H9 (cell line): ENCODE data around the gene TKTL1. TPM values are rescaled to one million over a fixed set of nuclear protein-coding genes. Genes with fewer than 3 reads are reported as not detected.

ENCODE experiments used
- DNase-seq: peaks from one replicate; pipeline ENCODE4 v3.0.0-alpha.2; 2017
- H2AFZ ChIP-seq: one replicate; pipeline ENCODE4 v1.6.1; 2013; ENCODE audit warnings: mild to moderate bottlenecking, low read length, control low read depth, moderate library complexity
- H2AK5ac ChIP-seq: 2 replicates; pipeline ENCODE4 v1.6.1; 2013; ENCODE audit warnings: low read length, control low read depth, mixed read lengths; ENCODE audit not compliant: insufficient read length
- H2BK120ac ChIP-seq: one replicate; pipeline ENCODE4 v1.6.1; 2013; ENCODE audit warnings: low read depth, mild to moderate bottlenecking, low read length, control low read depth, inconsistent platforms; ENCODE audit not compliant: poor library complexity, severe bottlenecking
- H2BK12ac ChIP-seq: 2 replicates; pipeline ENCODE4 v1.6.1; 2013; ENCODE audit warnings: low read length, control low read depth, mixed read lengths, low read depth; ENCODE audit not compliant: insufficient read length
- H2BK15ac ChIP-seq: 2 replicates; pipeline ENCODE4 v1.6.1; 2013; ENCODE audit warnings: low read depth, low read length, control low read depth
- H2BK20ac ChIP-seq: one replicate; pipeline ENCODE4 v1.6.1; 2013; ENCODE audit warnings: low read depth, mild to moderate bottlenecking, low read length, control low read depth, inconsistent platforms; ENCODE audit not compliant: poor library complexity, severe bottlenecking
- H2BK5ac ChIP-seq: 2 replicates; pipeline ENCODE4 v1.6.1; 2013; ENCODE audit warnings: low read length, control low read depth, mixed read lengths; ENCODE audit not compliant: insufficient read length
- H3K14ac ChIP-seq: 2 replicates; pipeline ENCODE4 v1.6.1; 2013; ENCODE audit warnings: low read length, control low read depth; ENCODE audit not compliant: insufficient read depth
- H3K18ac ChIP-seq: 2 replicates; pipeline ENCODE4 v1.6.1; 2013; ENCODE audit warnings: low read depth, mild to moderate bottlenecking, mixed read lengths, low read length, control low read depth; ENCODE audit not compliant: insufficient read length
- H3K23ac ChIP-seq: 2 replicates; pipeline ENCODE4 v1.6.1; 2013; ENCODE audit warnings: low read length, control low read depth, mixed read lengths, low read depth; ENCODE audit not compliant: insufficient read length
- H3K23me2 ChIP-seq: 2 replicates; pipeline ENCODE4 v1.6.1; 2013; ENCODE audit warnings: low read depth, mild to moderate bottlenecking, mixed read lengths, low read length, control low read depth; ENCODE audit not compliant: insufficient read length, poor library complexity, severe bottlenecking
- H3K27ac ChIP-seq: 2 replicates; pipeline ENCODE4 v1.5.1; 2013; ENCODE audit warnings: low read length, control low read depth, mixed read lengths, low read depth; ENCODE audit not compliant: insufficient read length
- H3K27me3 ChIP-seq: 2 replicates; pipeline ENCODE4 v1.6.1; 2013; ENCODE audit warnings: low read length, control low read depth, inconsistent platforms; ENCODE audit not compliant: insufficient read depth
- H3K4ac ChIP-seq: 2 replicates; pipeline ENCODE4 v1.6.1; 2013; ENCODE audit warnings: low read depth, mild to moderate bottlenecking, control low read depth, inconsistent platforms, low read length, moderate library complexity
- H3K4me1 ChIP-seq: 2 replicates; pipeline ENCODE4 v1.6.1; 2013; ENCODE audit warnings: low read length, control low read depth, inconsistent platforms; ENCODE audit not compliant: insufficient read depth
- H3K4me2 ChIP-seq: 2 replicates; pipeline ENCODE4 v1.6.1; 2013; ENCODE audit warnings: low read length, control low read depth, mixed read lengths; ENCODE audit not compliant: insufficient read length, insufficient read depth
- H3K56ac ChIP-seq: 2 replicates; pipeline ENCODE4 v1.6.1; 2013; ENCODE audit warnings: low read depth, mild to moderate bottlenecking, mixed read lengths, low read length, control low read depth; ENCODE audit not compliant: insufficient read length
- H3K79me1 ChIP-seq: 2 replicates; pipeline ENCODE4 v1.6.1; 2013; ENCODE audit warnings: low read depth, mild to moderate bottlenecking, moderate library complexity, low read length, control low read depth, inconsistent platforms; ENCODE audit not compliant: insufficient read depth, poor library complexity, severe bottlenecking
- H3K79me2 ChIP-seq: 2 replicates; pipeline ENCODE4 v1.6.1; 2013; ENCODE audit warnings: low read length, control low read depth, inconsistent platforms; ENCODE audit not compliant: insufficient read depth
- H3K9ac ChIP-seq: 2 replicates; pipeline ENCODE4 v1.6.1; 2013; ENCODE audit warnings: low read length, control low read depth, mixed read lengths; ENCODE audit not compliant: insufficient read length; ENCODE audit errors: extremely low read depth
- H3K9me3 ChIP-seq: one replicate; pipeline ENCODE4 v1.6.1; 2013; ENCODE audit warnings: low read depth, low read length, inconsistent platforms; ENCODE audit not compliant: control insufficient read depth
- H3T11ph ChIP-seq: one replicate; pipeline ENCODE4 v1.6.1; 2013; ENCODE audit warnings: mild to moderate bottlenecking, low read length, control low read depth, inconsistent platforms
- H4K20me1 ChIP-seq: one replicate; pipeline ENCODE4 v1.6.1; 2013; ENCODE audit not compliant: control insufficient read depth, insufficient read length, insufficient read depth
- H4K5ac ChIP-seq: 2 replicates; pipeline ENCODE4 v1.6.1; 2013; ENCODE audit warnings: low read depth, mild to moderate bottlenecking, mixed read lengths, low read length, control low read depth; ENCODE audit not compliant: insufficient read length
- H4K8ac ChIP-seq: replicated peaks from 2 replicates; pipeline ENCODE4 v1.6.1; 2013; ENCODE audit warnings: low read length, control low read depth, mixed read lengths, low read depth; ENCODE audit not compliant: insufficient read length
- H4K91ac ChIP-seq: 2 replicates; pipeline ENCODE4 v1.6.1; 2013; ENCODE audit warnings: low read depth, mild to moderate bottlenecking, moderate library complexity, mixed read lengths, low read length, control low read depth; ENCODE audit not compliant: insufficient read length
- H3K27ac Mint-ChIP-seq, 3 experiments: 2 replicates in 2 of 3; 3 replicates in 1 of 3; pipeline ENCODE4 v1.8.0; 2020 to 2021; ENCODE audit warnings: mixed read lengths in 3 of 3, mild to moderate bottlenecking in 1 of 3, moderate library complexity in 1 of 3
- H3K27me3 Mint-ChIP-seq: 2 replicates; pipeline ENCODE4 v1.8.0; 2021; ENCODE audit warnings: low read depth, mild to moderate bottlenecking, moderate library complexity, mixed read lengths
- H3K36me3 Mint-ChIP-seq, 3 experiments: 2 replicates in 2 of 3; 3 replicates in 1 of 3; pipeline ENCODE4 v1.8.0; 2020 to 2021; ENCODE audit warnings: low read depth in 3 of 3, mixed read lengths in 3 of 3; ENCODE audit not compliant: insufficient read depth in 1 of 3
- H3K4me1 Mint-ChIP-seq, 2 experiments: 2 replicates each; pipeline ENCODE4 v1.8.0; 2020; ENCODE audit warnings: mixed read lengths in 2 of 2
- H3K4me3 Mint-ChIP-seq, 2 experiments: 2 replicates in 1 of 2; 3 replicates in 1 of 2; pipeline ENCODE4 v1.8.0; 2020 to 2021; ENCODE audit warnings: mild to moderate bottlenecking in 2 of 2, mixed read lengths in 2 of 2, moderate library complexity in 1 of 2
- H3K9me3 Mint-ChIP-seq, 2 experiments: 2 replicates in 1 of 2; 3 replicates in 1 of 2; pipeline ENCODE4 v1.8.0; 2020; ENCODE audit warnings: mild to moderate bottlenecking in 2 of 2, mixed read lengths in 2 of 2, moderate library complexity in 1 of 2
- WGBS: extraction: QIAGEN DNeasy Blood & Tissue Kit; methylation state at CpG from one replicate; pipeline ENCODE4 v1.1.7; 2013; ENCODE audit warnings: missing lambda C conversion rate, low lambda C conversion rate, mixed read lengths; ENCODE audit not compliant: insufficient read length; ENCODE audit errors: extremely low coverage; 5-methylcytosine and 5-hydroxymethylcytosine counted together
- total RNA-seq: library from RNA; stranded (reverse); gene quantifications from 2 replicates; pipeline ENCODE4 v1.2.1, GENCODE V29; 2021
- TF ChIP-seq, protein P1 (sequence below): fragments of 200-600 bp; sonication (generic); conservative IDR thresholded peaks from 3 replicates; pipeline ENCODE4 v1.8.0; 2021; ENCODE audit warnings: antibody characterized with exemption, mild to moderate bottlenecking

Gene TKTL1
- total RNA-seq, 1 experiment from 2014 or later = not detected

DNA sequence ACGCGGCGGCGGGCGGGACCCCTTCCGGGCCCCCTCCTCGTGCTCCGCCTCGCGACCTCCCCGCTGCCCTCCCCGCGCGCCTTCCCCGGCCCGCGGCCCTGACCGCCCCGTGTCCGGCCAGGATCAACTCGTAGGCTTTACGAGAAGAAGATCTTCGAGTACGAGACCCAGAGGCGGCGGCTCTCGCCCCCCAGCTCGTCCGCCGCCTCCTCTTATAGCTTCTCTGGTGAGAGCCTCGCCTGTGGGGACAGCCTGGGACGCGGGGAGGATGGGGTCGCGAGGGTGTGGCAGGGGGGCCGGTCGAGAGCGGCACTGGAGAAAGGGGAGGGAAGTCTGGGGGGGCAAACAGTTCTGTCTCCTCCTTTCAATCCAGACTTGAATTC lies 84.0 kb downstream of the TKTL1 start:
- Histone ChIP-seq H3T11ph (no peak overlapping the region), H2AK5ac (no peak overlapping the region), H4K20me1 (no peaks in the 10 kb centered on the region), H4K8ac (no peak overlapping the region), H3K27me3 (no peaks in the 10 kb centered on the region), H3K14ac (peak overlapping the region; percentile 92), H2BK12ac (no peak overlapping the region), H4K91ac (peak overlapping the region; percentile 58), H2BK120ac (no peak overlapping the region), H2AFZ (no peak overlapping the region), H3K56ac (no peak overlapping the region), H3K27ac (no peak overlapping the region), H2BK15ac (no peak overlapping the region), H3K79me1 (no peaks in the 10 kb centered on the region), H2BK20ac (no peak overlapping the region), H3K9me3 (peaks cover 14% of the 10 kb centered on the region), H3K4ac (peak overlapping the region; percentile 49; the same call in 1 of the 2 replicates), H4K5ac (no peak overlapping the region), H3K4me1 (no peaks in the 10 kb centered on the region; the same call in 1 of the 2 replicates), H3K23ac (no peak overlapping the region), H3K4me2 (peak overlapping the region; percentile 77), H3K23me2 (peaks cover 9% of the 10 kb centered on the region), H3K9ac (peak overlapping the region; percentile 89), H2BK5ac (no peak overlapping the region), H3K79me2 (no peaks in the 10 kb centered on the region; the same call in 1 of the 2 replicates), H3K18ac (peak overlapping the region; percentile 74)
- peaks cover 2% of the 10 kb centered on the region; the same call in 1 of the 2 replicates for H3K27me3 Mint-ChIP-seq
- no peak for DNase-seq
- H3K36me3 Mint-ChIP-seq = peaks cover 15 to 29% (median 24%) of the 10 kb centered on the region in 3 experiments
- TF ChIP-seq, protein P1, sequence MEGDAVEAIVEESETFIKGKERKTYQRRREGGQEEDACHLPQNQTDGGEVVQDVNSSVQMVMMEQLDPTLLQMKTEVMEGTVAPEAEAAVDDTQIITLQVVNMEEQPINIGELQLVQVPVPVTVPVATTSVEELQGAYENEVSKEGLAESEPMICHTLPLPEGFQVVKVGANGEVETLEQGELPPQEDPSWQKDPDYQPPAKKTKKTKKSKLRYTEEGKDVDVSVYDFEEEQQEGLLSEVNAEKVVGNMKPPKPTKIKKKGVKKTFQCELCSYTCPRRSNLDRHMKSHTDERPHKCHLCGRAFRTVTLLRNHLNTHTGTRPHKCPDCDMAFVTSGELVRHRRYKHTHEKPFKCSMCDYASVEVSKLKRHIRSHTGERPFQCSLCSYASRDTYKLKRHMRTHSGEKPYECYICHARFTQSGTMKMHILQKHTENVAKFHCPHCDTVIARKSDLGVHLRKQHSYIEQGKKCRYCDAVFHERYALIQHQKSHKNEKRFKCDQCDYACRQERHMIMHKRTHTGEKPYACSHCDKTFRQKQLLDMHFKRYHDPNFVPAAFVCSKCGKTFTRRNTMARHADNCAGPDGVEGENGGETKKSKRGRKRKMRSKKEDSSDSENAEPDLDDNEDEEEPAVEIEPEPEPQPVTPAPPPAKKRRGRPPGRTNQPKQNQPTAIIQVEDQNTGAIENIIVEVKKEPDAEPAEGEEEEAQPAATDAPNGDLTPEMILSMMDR = no peak
- peak overlapping the region in 2 of 3 experiments; percentile 96 to 100; a peak in 4 of 7 replicates for H3K27ac Mint-ChIP-seq
- H3K4me1 Mint-ChIP-seq = peaks cover 16 to 43% of the 10 kb centered on the region in 2 experiments
- WGBS = no CpG with 5 or more reads among the region's 38 CpGs
- H3K4me3 Mint-ChIP-seq = peak overlapping the region; percentile 79 to 89
- H3K9me3 Mint-ChIP-seq = peaks cover 52 to 59% of the 10 kb centered on the region in 2 experiments

Other genes starting within 250 kb of the TKTL1 start
- gene MECP2, start 198.1 kb upstream of the TKTL1 start, total RNA-seq = 30.4 and 32.2 TPM in 2 replicates
- not detected in 2 replicates for gene OPN1LW, start 151.6 kb upstream of the TKTL1 start, total RNA-seq
- not detected in 2 replicates for gene OPN1MW, start 113.2 kb upstream of the TKTL1 start, total RNA-seq
- gene OPN1MW2, start 76.0 kb upstream of the TKTL1 start, total RNA-seq = not detected in 2 replicates
- not detected in 2 replicates for gene OPN1MW3, start 38.2 kb upstream of the TKTL1 start, total RNA-seq
- gene TEX28, start 671 bp upstream of the TKTL1 start, total RNA-seq = not detected in 2 replicates
- 946 and 957 TPM in 2 replicates for gene FLNA, start 78.8 kb downstream of the TKTL1 start, total RNA-seq
- 113 and 115 TPM in 2 replicates for gene EMD, start 83.5 kb downstream of the TKTL1 start, total RNA-seq
- gene RPL10, start 102.6 kb downstream of the TKTL1 start, total RNA-seq = 2,110 and 2,124 TPM in 2 replicates
- gene DNASE1L1, start 113.5 kb downstream of the TKTL1 start, total RNA-seq = 14.2 and 14.5 TPM in 2 replicates
- gene TAFAZZIN, start 115.7 kb downstream of the TKTL1 start, total RNA-seq = 24.7 and 25.5 TPM in 2 replicates
- gene ATP6AP1, start 132.9 kb downstream of the TKTL1 start, total RNA-seq = 45.6 and 49.2 TPM in 2 replicates
- 111 and 112 TPM in 2 replicates for gene GDI1, start 141.4 kb downstream of the TKTL1 start, total RNA-seq
- gene FAM50A, start 148.3 kb downstream of the TKTL1 start, total RNA-seq = 56.7 and 57.4 TPM in 2 replicates
- 36.3 and 45.5 TPM in 2 replicates for gene PLXNA3, start 162.5 kb downstream of the TKTL1 start, total RNA-seq
- 32.1 and 32.5 TPM in 2 replicates for gene LAGE3, start 183.5 kb downstream of the TKTL1 start, total RNA-seq
- gene UBL4A, start 190.8 kb downstream of the TKTL1 start, total RNA-seq = 30.9 and 35.4 TPM in 2 replicates
- 8.8 and 9.4 TPM in 2 replicates for gene SLC10A3, start 194.8 kb downstream of the TKTL1 start, total RNA-seq
- gene FAM3A, start 220.4 kb downstream of the TKTL1 start, total RNA-seq = 21.0 and 22.8 TPM in 2 replicates